Activated T-cell treated with anti-CD3 and anti-CD28 coated beads, Interleukin-2, amount 50 U/mL, for 24 hours (primary cell): ENCODE results near the gene TTLL5.
"Not testable (repeated sequence)": the region's sequence is repeated elsewhere in the genome, so short reads cannot be mapped to it uniquely, and the experiment has no call there.

ENCODE experiments used
- DNase-seq: peaks from one replicate; pipeline ENCODE4 v3.0.0-alpha.2; 2020
- H3K27ac Mint-ChIP-seq: 2 replicates; pipeline ENCODE4 v1.8.0; 2020; ENCODE audit warnings: mild to moderate bottlenecking, mixed read lengths
- H3K27me3 Mint-ChIP-seq: 2 replicates; pipeline ENCODE4 v1.8.0; 2020; ENCODE audit warnings: mixed read lengths
- H3K36me3 Mint-ChIP-seq: 2 replicates; pipeline ENCODE4 v1.8.0; 2020; ENCODE audit warnings: low read depth, mixed read lengths
- H3K4me1 Mint-ChIP-seq: 2 replicates; pipeline ENCODE4 v1.8.0; 2020; ENCODE audit warnings: low read depth, mixed read lengths
- H3K4me3 Mint-ChIP-seq: 2 replicates; pipeline ENCODE4 v1.8.0; 2020; ENCODE audit warnings: mild to moderate bottlenecking, moderate library complexity, mixed read lengths
- H3K9me3 Mint-ChIP-seq: 2 replicates; pipeline ENCODE4 v1.8.0; 2020; ENCODE audit warnings: mixed read lengths

Gene TTLL5

GRCh38 chr14:75846694-75847093 is 185.6 kb downstream of the TTLL5 start:
- H3K4me1 Mint-ChIP-seq, H3K27ac Mint-ChIP-seq, H3K4me3 Mint-ChIP-seq, DNase-seq, H3K27me3 Mint-ChIP-seq, H3K9me3 Mint-ChIP-seq: not testable (repeated sequence)
- peaks cover 13% of the 10 kb centered on the region for H3K36me3 Mint-ChIP-seq

DNA sequence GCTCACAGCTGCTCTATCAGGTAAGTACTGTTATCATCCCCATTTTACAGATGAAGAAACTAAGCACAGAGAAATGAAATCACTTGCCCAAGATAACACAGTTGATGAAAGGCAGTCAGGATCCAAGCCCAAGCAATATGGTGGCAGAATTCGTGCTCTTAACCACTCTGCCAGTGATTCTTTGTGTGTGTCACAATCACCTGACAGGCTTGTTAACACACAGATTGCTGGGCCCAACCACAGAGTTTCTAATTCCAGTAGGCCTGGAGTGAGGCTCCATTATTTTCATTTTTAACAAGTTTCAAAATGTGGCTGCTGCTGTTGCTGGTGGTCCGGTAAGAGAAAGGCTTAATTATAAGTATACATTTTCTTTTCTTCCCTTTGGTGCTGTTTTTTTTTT is 186.5 kb downstream of the TTLL5 start:
- H3K4me3 Mint-ChIP-seq, result no peak overlapping the region
- DNase-seq, result no peak
- peaks cover 2% of the 10 kb centered on the region for H3K4me1 Mint-ChIP-seq
- H3K9me3 Mint-ChIP-seq, result no peaks in the 10 kb centered on the region
- H3K27me3 Mint-ChIP-seq, result no peaks in the 10 kb centered on the region
- peaks cover 11% of the 10 kb centered on the region for H3K36me3 Mint-ChIP-seq
- no peak overlapping the region for H3K27ac Mint-ChIP-seq

GRCh38 chr14:75848167-75848913 is 187.3 kb downstream of the TTLL5 start:
- no peak for DNase-seq
- H3K4me3 Mint-ChIP-seq, result no peak overlapping the region
- peaks cover 2% of the 10 kb centered on the region for H3K4me1 Mint-ChIP-seq
- H3K9me3 Mint-ChIP-seq, result no peaks in the 10 kb centered on the region
- peaks cover 11% of the 10 kb centered on the region for H3K36me3 Mint-ChIP-seq
- H3K27ac Mint-ChIP-seq, result no peak overlapping the region
- H3K27me3 Mint-ChIP-seq, result no peaks in the 10 kb centered on the region

DNA sequence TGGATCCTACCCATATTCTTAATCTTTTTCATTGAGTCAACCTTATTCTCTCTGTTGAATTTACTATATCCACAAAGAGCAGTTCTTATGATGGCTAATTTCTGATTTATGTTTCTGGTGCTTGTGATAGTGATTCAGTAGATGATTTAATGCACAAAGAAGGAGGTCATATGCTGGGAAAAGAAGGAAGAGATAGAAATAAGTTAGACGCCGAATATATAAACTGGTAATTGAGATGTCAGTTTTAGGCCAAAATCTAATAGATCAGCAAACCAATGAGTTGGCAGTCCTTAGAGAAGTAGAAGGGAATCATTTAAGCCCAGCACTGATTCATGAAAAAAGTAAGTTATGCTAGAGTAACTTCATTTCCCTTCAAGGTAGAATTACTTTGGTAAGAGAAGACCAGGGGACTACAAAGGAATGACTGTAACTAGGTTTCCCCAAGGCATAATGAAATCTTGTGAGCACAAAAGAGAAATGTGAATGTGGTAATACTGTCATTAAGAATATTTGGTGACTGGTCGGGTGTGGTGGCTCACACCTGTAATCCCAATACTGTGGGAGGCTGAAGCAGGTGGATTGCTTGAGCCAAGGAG is 188.4 kb downstream of the TTLL5 start:
- Mint-ChIP-seq H3K27ac (no peak overlapping the region), H3K9me3 (no peaks in the 10 kb centered on the region), H3K36me3 (peaks cover 8% of the 10 kb centered on the region), H3K4me3 (no peak overlapping the region), H3K27me3 (no peaks in the 10 kb centered on the region), H3K4me1 (no peaks in the 10 kb centered on the region)
- no peak for DNase-seq

GRCh38 chr14:75851574-75851866 is 190.5 kb downstream of the TTLL5 start:
- H3K4me3 Mint-ChIP-seq, result no peak overlapping the region
- no peak overlapping the region for H3K27ac Mint-ChIP-seq

GRCh38 chr14:75854111-75854799 is 193.2 kb downstream of the TTLL5 start:
- no peak overlapping the region for H3K4me3 Mint-ChIP-seq
- DNase-seq, result no peak
- peaks cover 10% of the 10 kb centered on the region for H3K36me3 Mint-ChIP-seq
- no peaks in the 10 kb centered on the region for H3K9me3 Mint-ChIP-seq
- no peaks in the 10 kb centered on the region for H3K4me1 Mint-ChIP-seq
- H3K27me3 Mint-ChIP-seq, result no peaks in the 10 kb centered on the region
- H3K27ac Mint-ChIP-seq, result no peak overlapping the region

More at GRCh38 chr14:75851574-75851866, 190.5 kb downstream of the TTLL5 start:
- Mint-ChIP-seq H3K9me3 (no peaks in the 10 kb centered on the region), H3K4me1 (no peaks in the 10 kb centered on the region), H3K27me3 (no peaks in the 10 kb centered on the region), H3K36me3 (peaks cover 13% of the 10 kb centered on the region)
- no peak for DNase-seq

DNA sequence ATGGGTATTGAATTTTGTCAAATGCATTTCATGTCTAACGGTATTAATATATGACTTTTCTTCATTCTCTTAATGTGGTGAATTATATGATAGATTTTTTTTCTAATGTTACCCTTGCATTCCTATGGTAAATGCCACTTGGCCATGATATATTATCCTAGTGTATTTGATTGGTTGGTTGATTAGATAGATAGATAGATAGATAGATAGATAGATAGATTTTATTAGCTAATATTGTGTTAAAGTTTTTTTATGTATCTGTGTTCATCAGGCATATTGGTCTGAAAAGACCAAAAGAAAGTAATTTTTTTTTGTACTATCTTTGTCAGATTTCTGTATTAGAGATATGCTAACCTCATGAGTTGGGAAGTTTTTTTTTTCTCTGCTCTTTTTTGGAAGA is 196.2 kb downstream of the TTLL5 start:
- Mint-ChIP-seq H3K9me3 (no peaks in the 10 kb centered on the region), H3K27me3 (no peaks in the 10 kb centered on the region), H3K4me3 (no peak overlapping the region), H3K36me3 (peaks cover 10% of the 10 kb centered on the region), H3K4me1 (peaks cover 11% of the 10 kb centered on the region), H3K27ac (no peak overlapping the region)
- DNase-seq, result no peak

- no peak for DNase-seq
Measured at GRCh38 chr14:75858362-75858761, 197.3 kb downstream of the TTLL5 start.

DNA sequence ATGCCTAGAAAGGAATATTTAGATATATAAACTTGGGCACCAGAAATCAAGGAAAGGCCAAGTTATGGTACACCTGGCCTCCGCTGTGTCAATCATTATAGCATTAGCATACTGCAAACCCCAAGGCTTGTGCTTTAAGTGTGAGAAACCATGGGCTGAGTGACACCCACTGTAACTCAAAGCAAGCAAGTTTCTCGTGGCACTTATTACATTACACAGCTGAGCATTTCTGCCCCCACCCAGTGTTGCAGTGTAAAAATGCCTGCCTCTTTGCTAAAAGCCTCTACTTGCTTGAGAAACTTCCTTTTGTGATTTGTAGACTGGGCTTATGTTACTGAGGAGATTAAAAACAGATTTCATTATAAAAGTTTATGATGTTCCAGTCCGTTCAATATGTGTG is 198.7 kb downstream of the TTLL5 start:
- H3K4me3 Mint-ChIP-seq, result no peak overlapping the region
- no peak overlapping the region for H3K27ac Mint-ChIP-seq
- no peaks in the 10 kb centered on the region for H3K9me3 Mint-ChIP-seq
- peaks cover 11% of the 10 kb centered on the region for H3K4me1 Mint-ChIP-seq
- no peaks in the 10 kb centered on the region for H3K27me3 Mint-ChIP-seq
- H3K36me3 Mint-ChIP-seq, result peaks cover 21% of the 10 kb centered on the region
- DNase-seq, result no peak

More at GRCh38 chr14:75858362-75858761, 197.3 kb downstream of the TTLL5 start:
- peaks cover 11% of the 10 kb centered on the region for H3K4me1 Mint-ChIP-seq
- no peaks in the 10 kb centered on the region for H3K9me3 Mint-ChIP-seq
- H3K4me3 Mint-ChIP-seq, result no peak overlapping the region
- no peaks in the 10 kb centered on the region for H3K27me3 Mint-ChIP-seq
- peaks cover 12% of the 10 kb centered on the region for H3K36me3 Mint-ChIP-seq
- H3K27ac Mint-ChIP-seq, result no peak overlapping the region

DNA sequence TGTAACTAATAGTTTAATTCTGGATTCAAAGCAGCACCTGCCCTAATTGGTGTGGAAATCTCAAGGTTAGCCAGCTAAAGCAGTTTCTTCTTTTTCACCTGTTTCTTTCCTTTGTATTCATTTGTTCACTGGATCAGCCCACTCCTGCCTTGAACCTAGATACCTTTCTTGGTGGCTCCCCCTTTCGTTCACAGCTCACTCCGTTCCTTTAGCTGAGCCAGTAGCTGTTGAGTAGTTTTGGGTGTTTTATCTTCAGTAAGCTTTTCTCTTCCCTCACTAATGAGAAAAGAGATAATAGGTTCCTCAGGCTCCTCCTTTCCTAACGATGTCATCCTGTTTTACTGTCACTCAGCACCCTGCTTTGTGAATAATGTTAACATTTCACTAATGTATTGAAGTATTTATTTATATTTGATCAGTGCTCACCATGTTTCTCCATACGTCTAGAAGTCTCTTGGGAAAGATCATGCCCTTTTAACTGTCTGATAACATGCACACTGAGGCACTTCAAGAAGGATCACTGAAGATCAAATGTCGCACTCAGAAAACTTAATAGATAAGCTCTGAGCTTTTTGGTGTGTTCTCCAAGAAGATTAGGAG is 199.6 kb downstream of the TTLL5 start:
- H3K27me3 Mint-ChIP-seq, result no peaks in the 10 kb centered on the region
- H3K36me3 Mint-ChIP-seq, result peaks cover 20% of the 10 kb centered on the region
- no peak overlapping the region for H3K4me3 Mint-ChIP-seq
- no peak overlapping the region for H3K27ac Mint-ChIP-seq
- H3K9me3 Mint-ChIP-seq, result no peaks in the 10 kb centered on the region
- peaks cover 11% of the 10 kb centered on the region for H3K4me1 Mint-ChIP-seq
- DNase-seq, result no peak

DNA sequence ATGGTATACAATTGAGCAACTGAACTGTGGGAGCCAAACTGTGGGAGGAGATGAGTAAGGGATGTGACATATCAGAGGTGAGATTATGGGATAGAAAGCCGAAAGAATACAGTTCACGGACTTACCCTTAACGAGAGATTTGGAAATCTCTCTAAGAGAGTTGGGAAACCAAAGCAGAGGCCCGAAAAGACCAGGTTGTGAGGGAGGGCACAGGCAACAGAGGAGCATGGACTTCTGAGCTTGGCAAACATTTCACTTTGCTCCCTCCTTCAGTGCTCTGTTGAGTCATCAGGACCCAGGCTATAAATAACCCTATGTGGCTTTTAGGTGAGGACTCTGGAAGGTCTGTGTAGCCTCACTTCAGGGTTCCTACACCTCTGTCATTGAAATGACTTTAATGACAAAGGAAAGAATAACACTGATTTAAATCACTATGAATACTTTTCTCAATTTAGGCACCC is 200.1 kb downstream of the TTLL5 start:
- no peak for DNase-seq
- Mint-ChIP-seq H3K27ac (no peak overlapping the region), H3K27me3 (no peaks in the 10 kb centered on the region), H3K36me3 (peaks cover 17% of the 10 kb centered on the region), H3K4me1 (peaks cover 11% of the 10 kb centered on the region), H3K9me3 (no peaks in the 10 kb centered on the region), H3K4me3 (no peak overlapping the region)

DNA sequence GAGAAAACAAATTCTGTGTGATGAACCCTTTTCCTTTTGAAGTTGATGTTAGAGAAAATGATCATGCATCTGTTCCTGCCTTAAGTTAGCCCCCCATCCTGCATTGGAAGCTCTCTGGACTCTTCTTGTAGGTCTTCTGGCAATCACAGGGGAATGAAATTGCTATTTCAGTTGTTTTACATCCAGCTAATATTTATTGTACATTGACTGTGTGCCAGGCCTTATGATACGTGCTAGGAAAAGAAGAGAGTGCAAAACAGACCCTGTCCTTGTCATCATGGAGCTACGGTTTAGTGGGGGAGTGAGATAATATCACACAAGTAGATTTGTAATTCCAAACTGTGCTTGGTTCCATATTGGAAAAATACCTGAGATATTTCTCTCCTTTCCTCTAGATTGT is 202.2 kb downstream of the TTLL5 start:
- H3K4me1 Mint-ChIP-seq, result peaks cover 12% of the 10 kb centered on the region
- no peaks in the 10 kb centered on the region for H3K9me3 Mint-ChIP-seq
- H3K4me3 Mint-ChIP-seq, result no peak overlapping the region
- H3K36me3 Mint-ChIP-seq, result peaks cover 28% of the 10 kb centered on the region
- H3K27ac Mint-ChIP-seq, result no peak overlapping the region
- no peak for DNase-seq
- H3K27me3 Mint-ChIP-seq, result no peaks in the 10 kb centered on the region

GRCh38 chr14:75864352-75864751 is 203.3 kb downstream of the TTLL5 start:
- H3K27ac Mint-ChIP-seq, result no peak overlapping the region
- H3K4me1 Mint-ChIP-seq, result peaks cover 12% of the 10 kb centered on the region
- no peaks in the 10 kb centered on the region for H3K27me3 Mint-ChIP-seq
- no peak for DNase-seq
- H3K9me3 Mint-ChIP-seq, result no peaks in the 10 kb centered on the region
- peaks cover 31% of the 10 kb centered on the region for H3K36me3 Mint-ChIP-seq
- no peak overlapping the region for H3K4me3 Mint-ChIP-seq

DNA sequence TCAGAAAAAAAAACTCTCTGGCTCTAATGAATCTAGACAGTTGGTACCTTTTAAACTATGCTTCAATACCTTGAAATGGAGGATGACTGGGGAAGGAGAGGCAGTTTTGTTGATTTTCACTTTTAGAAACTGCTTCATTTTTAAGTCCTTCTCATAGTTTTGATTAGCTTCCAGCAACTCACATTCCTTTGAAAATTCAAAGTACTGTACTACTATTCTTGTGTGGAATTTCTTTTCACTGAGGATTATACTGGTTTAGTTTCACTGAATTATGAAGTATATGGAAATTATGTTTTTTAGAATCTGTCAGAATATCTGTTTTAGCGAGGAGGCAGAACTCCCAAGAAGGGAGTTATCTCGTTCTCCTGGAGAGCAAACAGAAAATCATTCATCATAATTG is 204.5 kb downstream of the TTLL5 start:
- Mint-ChIP-seq H3K36me3 (peaks cover 38% of the 10 kb centered on the region), H3K27ac (no peak overlapping the region), H3K9me3 (no peaks in the 10 kb centered on the region), H3K4me3 (no peak overlapping the region), H3K27me3 (no peaks in the 10 kb centered on the region), H3K4me1 (peaks cover 12% of the 10 kb centered on the region)
- no peak for DNase-seq

- peaks cover 2% of the 10 kb centered on the region for H3K4me1 Mint-ChIP-seq
Measured at GRCh38 chr14:75866970-75867369, 205.9 kb downstream of the TTLL5 start.

More at GRCh38 chr14:75866970-75867369, 205.9 kb downstream of the TTLL5 start:
- no peaks in the 10 kb centered on the region for H3K9me3 Mint-ChIP-seq
- no peak overlapping the region for H3K4me3 Mint-ChIP-seq
- H3K27ac Mint-ChIP-seq, result no peak overlapping the region
- DNase-seq, result no peak
- no peaks in the 10 kb centered on the region for H3K27me3 Mint-ChIP-seq
- peaks cover 48% of the 10 kb centered on the region for H3K36me3 Mint-ChIP-seq
